Measurements from ENCODE around the gene PIN1. TPM values are rescaled to one million over a fixed set of nuclear protein-coding genes. Genes with fewer than 3 reads are reported as not detected.
A peak's percentile ranks its signal among the peaks of the same experiment; 100 is the strongest.

PIN1 gene
- total and polyA plus RNA-seq, 10 of the 15 experiments (the other 5 are each of a cell fraction or from before 2014, with no cell fraction given): 2.4 to 209 (median 71.5) TPM

- Histone ChIP-seq H3K36me3 (ENCODE audit: control insufficient read depth in 2 of 2, insufficient read depth in 2 of 2, low read length in 1 of 2) (no peaks in the 10 kb centered on the region), H3K9ac (ENCODE audit: control insufficient read depth, insufficient read depth, low read length) (no peak overlapping the region), H3K9me3 (replicated peaks; ENCODE audit: control insufficient read depth, insufficient read depth, low read length) (no peaks in the 10 kb centered on the region), H3K27me3 (replicated peaks in 1 of 2; ENCODE audit: control insufficient read depth in 2 of 2, insufficient read depth in 2 of 2, low read length in 1 of 2) (no peaks in the 10 kb centered on the region), H3K4me1 (ENCODE audit: control insufficient read depth, insufficient read depth, low read length) (no peaks in the 10 kb centered on the region), H2AFZ (ENCODE audit: control insufficient read depth, low read depth, low read length) (no peak overlapping the region), H3K27ac (ENCODE audit: control insufficient read depth, insufficient read depth) (no peak overlapping the region), H4K20me1 (ENCODE audit: control insufficient read depth, insufficient read depth) (no peaks in the 10 kb centered on the region), H3K4me3 (no peak overlapping the region), H3K79me2 (ENCODE audit: control insufficient read depth, insufficient read depth, low read length) (no peaks in the 10 kb centered on the region), H3K4me2 (ENCODE audit: control insufficient read depth, insufficient read depth) (no peak overlapping the region)
- TF ChIP-seq CBFB (IDR thresholded peaks at IDR 0.05; ENCODE audit: low read depth) (no peak), RUNX3 (IDR thresholded peaks at IDR 0.05; ENCODE audit: low read length) (peak; percentile 35; the same call in 1 of the 2 replicates), ZNF384 (IDR thresholded peaks at IDR 0.05; ENCODE audit: borderline replicate concordance, low read depth, low read length) (peak; percentile 42; the same call in 1 of the 2 replicates), CHD1 (IDR thresholded peaks at IDR 0.05; ENCODE audit: low read depth, low read length) (no peak), TCF12 (IDR thresholded peaks at IDR 0.05; ENCODE audit: low read depth, low read length) (0 out of 2 replicates have a peak, but pooled peaks have one; percentile 14)
- DNase-seq (ENCODE audit: low read depth, low spot score) (no peak), ATAC-seq (peak; percentile 46), FAIRE-seq (no peak)
- ChIA-PET CTCF (no interaction called here), RAD21 (ENCODE audit: unreplicated experiment) (no interaction called here), SMC1A (ENCODE audit: uncharacterized antibody, unreplicated experiment) (no interaction called here), POLR2A (no interaction called here)
- WGBS (ENCODE audit: insufficient coverage, insufficient replicate concordance, low lambda C conversion rate, missing lambda C conversion rate): 51% methylated on average over 13 of the region's 16 CpGs
- in situ Hi-C loops (cut with MboI) (no loop called here), intact Hi-C loops (cut with micrococcal nuclease; ENCODE audit: unreplicated experiment) (no loop called here)
- BruUV-seq (replicated peaks): no TSS peak
Measured at GRCh38 chr19:9865732-9866501, 30.8 kb downstream of the PIN1 start.

- Histone ChIP-seq H3K4me3 (no peak overlapping the region), H3K9me3 (replicated peaks; ENCODE audit: control insufficient read depth, insufficient read depth, low read length) (no peaks in the 10 kb centered on the region), H2AFZ (ENCODE audit: control insufficient read depth, low read depth, low read length) (no peak overlapping the region), H3K4me1 (ENCODE audit: control insufficient read depth, insufficient read depth, low read length) (no peaks in the 10 kb centered on the region), H3K9ac (ENCODE audit: control insufficient read depth, insufficient read depth, low read length) (no peak overlapping the region), H3K79me2 (ENCODE audit: control insufficient read depth, insufficient read depth, low read length) (no peaks in the 10 kb centered on the region), H4K20me1 (ENCODE audit: control insufficient read depth, insufficient read depth) (no peaks in the 10 kb centered on the region), H3K4me2 (ENCODE audit: control insufficient read depth, insufficient read depth) (no peak overlapping the region), H3K27ac (ENCODE audit: control insufficient read depth, insufficient read depth) (no peak overlapping the region), H3K27me3 (replicated peaks in 1 of 2; ENCODE audit: control insufficient read depth in 2 of 2, insufficient read depth in 2 of 2, low read length in 1 of 2) (no peaks in the 10 kb centered on the region), H3K36me3 (ENCODE audit: control insufficient read depth in 2 of 2, insufficient read depth in 2 of 2, low read length in 1 of 2) (no peaks in the 10 kb centered on the region)
- intact Hi-C loops (cut with micrococcal nuclease; ENCODE audit: unreplicated experiment) (no loop called here), in situ Hi-C loops (cut with MboI) (no loop called here)
- POLR2A ChIA-PET: no interaction called here
- SMC1A ChIA-PET (ENCODE audit: uncharacterized antibody, unreplicated experiment): interaction anchor here (0.7 kb wide), 1 partner anchor 118 kb away, joined by 4 read pairs; no protein-coding TSS in a partner anchor
- no peak for ATAC-seq
- WGBS (ENCODE audit: insufficient coverage, insufficient replicate concordance, low lambda C conversion rate, missing lambda C conversion rate): 56% methylated on average over 7 of the region's 7 CpGs
- no peak for FAIRE-seq
- CTCF ChIA-PET: no interaction called here
- DNase-seq (ENCODE audit: low read depth, low spot score): no peak
- RAD21 ChIA-PET (ENCODE audit: unreplicated experiment): no interaction called here
- no TSS peak for BruUV-seq (replicated peaks)
- TF ChIP-seq YY1 (IDR thresholded peaks at IDR 0.05; ENCODE audit: low read depth, low read length) (no peak), RB1 (IDR thresholded peaks at IDR 0.05; ENCODE audit: borderline replicate concordance) (no peak), PRDM15 (CRISPR knock-in tag; IDR thresholded peaks at IDR 0.05) (no peak), CREB1 (IDR thresholded peaks at IDR 0.05; ENCODE audit: low read depth) (no peak)
Measured at GRCh38 chr19:9868983-9869617, 34.0 kb downstream of the PIN1 start.
